Astrocyte (in vitro differentiated cells and primary cell): ENCODE measurements around the gene PI4K2A.

Experiments
- CTCF ChIP-seq: IDR thresholded peaks from 2 replicates; pipeline ENCODE4 v1.5.1; 2011; ENCODE audit warnings: low read depth, mild to moderate bottlenecking, inconsistent platforms, low read length, moderate library complexity; ENCODE audit not compliant: insufficient read depth
- EZH2 ChIP-seq: IDR thresholded peaks from 2 replicates; pipeline ENCODE4 v1.6.1; 2012; ENCODE audit warnings: mild to moderate bottlenecking, low read length, inconsistent platforms; ENCODE audit not compliant: insufficient read depth

- TF ChIP-seq CTCF = no peak
- TF ChIP-seq EZH2 = no peak
These were observed 10.3 kb downstream of the PI4K2A start for GRCh38 chr10:97650726-97651125.
